Mesenteric fat pad (tissue), 1 donor: Measurements from ENCODE around the gene CSTPP1. TPM values are rescaled to one million over a fixed set of nuclear protein-coding genes. Genes with fewer than 3 reads are reported as not detected.

ENCODE experiments used
- DNase-seq: peaks from one replicate; pipeline ENCODE4 v3.0.0-alpha.2; 2020; ENCODE audit warnings: low spot score
- total RNA-seq: library from RNA; stranded (reverse); fragmentation: NEBNext Ultra II Directional; extraction: Animal tissue kit (Norgen Biotek cat#: 25700); gene quantifications from one replicate; pipeline ENCODE4 v1.2.1, GENCODE V29; 2021
- donor health status: DM: yes; HTN: yes; CAD: no.

Gene CSTPP1
- total RNA-seq, 1 donor from 2014 or later: 15.3 TPM

DNA sequence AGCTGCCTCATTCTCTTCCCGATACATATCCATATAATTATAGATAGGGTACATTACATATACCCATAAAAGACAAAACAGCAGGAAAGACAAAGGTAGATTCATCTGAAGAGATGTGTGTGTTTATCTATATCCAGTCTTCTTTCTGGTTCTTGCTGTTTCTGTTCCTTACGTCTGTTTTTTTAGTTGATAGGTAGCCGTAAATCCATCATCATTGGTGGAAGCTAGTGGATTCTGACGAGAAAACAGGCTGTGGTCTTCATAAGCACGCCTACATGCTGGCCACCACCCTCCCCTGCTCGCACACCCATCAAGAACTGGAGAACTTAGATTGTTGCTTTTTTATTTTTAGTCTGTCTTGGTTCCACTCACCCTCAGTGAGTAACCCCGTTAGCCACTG, 188.5 kb downstream of the CSTPP1 start:
- DNase-seq: no peak

GRCh38 chr11:47127213-47127612, 190.7 kb downstream of the CSTPP1 start:
- DNase-seq: no peak

DNA sequence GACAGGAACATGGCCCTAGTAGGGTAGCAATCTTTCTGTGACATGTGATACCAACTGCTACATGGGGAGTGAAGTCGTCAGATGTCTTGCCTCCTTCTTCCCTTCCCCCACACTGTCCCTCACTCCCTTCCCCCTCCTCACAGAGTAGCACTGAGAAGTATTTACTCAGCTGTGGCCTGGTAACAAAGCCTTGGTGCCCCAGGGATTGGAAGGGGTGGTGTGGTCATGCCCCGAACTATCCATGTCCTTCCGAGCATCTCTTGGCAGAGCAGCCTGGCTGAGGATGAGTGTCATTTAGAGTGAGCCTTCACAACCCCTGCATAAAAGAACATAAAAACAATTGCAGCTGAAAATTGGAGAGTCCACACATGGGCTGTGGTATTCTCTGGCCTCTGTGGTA, 194.0 kb downstream of the CSTPP1 start:
- no peak for DNase-seq

DNA sequence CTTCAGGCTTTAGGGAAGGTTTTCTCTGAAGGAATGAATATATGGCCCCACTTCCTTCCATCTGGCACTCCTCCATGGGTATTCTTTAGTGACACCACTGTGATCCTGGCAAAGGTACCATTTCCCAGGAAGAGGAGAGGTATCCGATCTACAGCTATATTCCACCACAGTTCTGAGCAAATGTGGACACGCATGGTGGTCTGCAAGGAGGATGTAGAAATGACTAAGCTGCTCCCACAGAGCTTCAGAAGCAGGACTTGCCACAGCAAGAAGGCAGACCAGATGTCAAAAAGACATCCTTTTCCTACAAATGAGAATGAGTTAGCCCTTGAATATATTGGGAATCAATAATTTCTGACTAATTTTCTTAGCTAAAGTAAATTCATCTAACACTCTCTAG, 194.6 kb downstream of the CSTPP1 start:
- no peak for DNase-seq

- no peak for DNase-seq
These were observed 195.9 kb downstream of the CSTPP1 start for GRCh38 chr11:47132490-47132889.

DNA sequence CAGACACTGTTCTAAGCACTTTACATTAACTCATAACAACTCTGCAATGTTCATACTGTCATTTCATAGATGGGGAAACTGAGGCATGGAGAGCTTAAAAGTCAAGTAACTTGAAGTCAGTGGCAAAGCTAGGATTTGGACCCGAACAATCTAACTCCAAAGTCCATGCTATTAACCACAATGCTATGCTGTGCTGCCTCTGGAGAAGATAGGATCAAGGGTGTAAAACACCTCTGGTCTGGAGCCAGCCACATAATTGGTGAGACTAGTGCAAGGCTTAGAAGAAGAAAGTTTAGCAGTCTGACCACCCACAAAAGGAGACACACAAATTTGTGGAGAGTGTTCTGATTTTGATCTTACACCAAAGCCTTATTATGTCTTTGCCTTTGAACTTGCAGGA, 196.4 kb downstream of the CSTPP1 start:
- DNase-seq: no peak

- no peak for DNase-seq
These were observed 199.8 kb downstream of the CSTPP1 start for GRCh38 chr11:47136327-47136726.

DNA sequence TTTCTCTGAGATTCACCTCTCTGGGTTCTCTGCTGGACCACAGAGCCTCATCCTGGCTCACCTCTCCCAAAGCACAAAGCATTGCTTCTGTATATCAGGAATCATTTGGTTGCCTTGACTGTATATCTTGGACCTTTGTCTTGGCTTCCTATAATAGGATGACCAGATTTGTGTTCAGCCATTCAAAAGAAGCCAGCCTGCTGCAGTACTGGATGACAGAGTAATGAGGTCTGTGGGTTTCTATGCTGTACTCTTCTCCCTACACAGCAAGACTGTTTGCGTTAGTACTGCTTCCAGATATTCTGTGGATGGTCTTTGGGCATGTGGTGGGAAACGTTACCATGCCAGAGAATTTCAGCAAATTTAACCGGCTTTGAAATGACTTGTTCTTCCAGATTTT, 200.4 kb downstream of the CSTPP1 start:
- DNase-seq: no peak

DNA sequence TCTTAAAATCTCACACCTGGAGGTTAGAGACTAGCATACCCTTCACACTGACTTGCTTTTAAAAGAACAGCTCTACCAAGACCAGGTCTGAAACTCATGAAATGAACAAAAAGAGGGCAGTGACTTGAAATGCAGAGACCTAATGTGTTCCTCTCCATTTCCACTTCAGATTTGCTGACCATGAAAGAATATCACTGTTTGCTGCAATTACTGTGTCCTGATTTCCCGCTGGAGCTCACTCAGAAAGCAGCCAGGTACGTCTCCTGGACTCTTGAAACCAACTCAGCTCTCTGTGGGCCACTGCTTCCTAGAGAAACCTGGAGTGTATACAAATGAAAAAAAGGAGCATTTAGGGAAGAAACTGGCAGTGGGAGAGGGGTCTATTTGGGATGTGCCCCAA, 200.9 kb downstream of the CSTPP1 start:
- DNase-seq: no peak

DNA sequence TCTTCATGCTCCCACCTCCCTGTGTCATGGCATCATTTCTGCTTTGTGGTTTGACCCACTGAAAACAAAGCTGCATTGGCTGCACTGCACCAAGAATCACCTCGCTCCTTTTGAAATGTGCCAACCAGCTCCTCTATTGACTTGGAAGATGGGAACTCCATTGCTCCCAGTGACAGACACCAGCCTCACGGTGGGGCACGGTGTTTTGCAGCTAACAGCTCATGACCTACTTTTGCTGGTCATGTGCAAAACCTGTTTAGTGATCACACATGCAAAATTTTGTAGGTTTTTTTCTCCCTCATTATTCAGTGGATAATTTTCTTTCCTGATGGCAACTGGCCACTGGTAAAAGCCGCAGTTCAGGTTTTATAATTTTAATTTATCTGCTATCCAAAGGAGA, 203.3 kb downstream of the CSTPP1 start:
- DNase-seq: no peak

DNA sequence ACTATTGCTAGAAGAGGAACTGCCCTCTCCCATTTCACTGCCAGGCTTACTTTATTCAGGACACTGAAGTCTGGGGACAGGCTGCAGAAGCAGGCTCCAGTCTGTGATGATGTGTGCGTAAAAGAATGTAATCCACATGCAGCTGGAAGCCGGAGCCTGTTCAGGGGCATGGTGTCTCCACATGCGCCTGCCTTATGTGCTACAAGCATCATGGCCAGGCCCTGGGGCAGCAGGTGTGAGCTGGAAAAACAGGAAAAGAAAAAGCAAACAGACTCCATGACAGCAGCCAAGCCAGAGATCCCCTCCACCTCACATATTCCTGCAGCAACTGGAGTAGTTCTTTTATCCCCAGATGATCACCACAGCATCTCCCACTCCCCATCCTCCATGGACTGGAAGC, 206.8 kb downstream of the CSTPP1 start:
- DNase-seq: no peak

DNA sequence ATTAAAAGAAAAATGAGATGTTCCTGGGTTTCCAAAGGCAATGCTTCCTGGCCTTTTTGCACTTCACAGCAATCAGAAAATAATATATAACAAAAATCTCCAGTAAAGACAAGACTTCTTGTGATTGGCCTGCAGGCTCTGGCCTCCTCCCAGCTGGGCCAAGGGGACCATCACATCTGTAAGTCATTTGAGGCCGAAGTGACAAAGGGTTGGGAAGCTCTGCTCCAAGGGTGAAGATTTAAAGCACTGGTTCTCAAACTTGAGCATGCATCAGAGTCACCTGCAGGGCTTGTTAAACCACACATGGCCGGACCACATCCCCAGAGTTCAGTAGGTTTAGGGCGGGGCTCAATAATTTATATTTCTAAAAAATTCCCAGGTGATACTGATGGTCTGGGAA, 208.0 kb downstream of the CSTPP1 start:
- DNase-seq: no peak

- no peak for DNase-seq
These were observed 210.7 kb downstream of the CSTPP1 start for GRCh38 chr11:47147250-47147649.

DNA sequence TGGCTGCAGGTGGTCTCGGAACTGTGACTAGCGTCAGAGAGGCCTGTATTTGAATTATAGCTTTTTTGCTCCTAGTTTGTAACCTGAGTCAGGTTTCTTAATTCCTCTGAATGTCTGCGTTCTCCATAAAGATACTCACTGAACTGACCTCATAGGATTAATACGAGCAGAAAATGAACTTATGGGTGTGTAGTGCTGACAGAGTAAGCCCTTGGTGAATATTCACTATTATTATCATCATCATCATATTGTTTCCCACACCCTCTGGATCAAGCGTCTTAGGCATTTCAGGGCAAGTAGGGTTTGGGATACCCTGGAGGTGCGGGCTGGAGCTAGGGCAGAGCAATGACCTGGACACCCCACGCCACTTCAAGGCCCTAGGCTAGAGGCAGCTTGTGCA, 211.1 kb downstream of the CSTPP1 start:
- DNase-seq: no peak

GRCh38 chr11:47148270-47148669, 211.7 kb downstream of the CSTPP1 start:
- DNase-seq: no peak

GRCh38 chr11:47148903-47149531, 212.5 kb downstream of the CSTPP1 start:
- DNase-seq: no peak

DNA sequence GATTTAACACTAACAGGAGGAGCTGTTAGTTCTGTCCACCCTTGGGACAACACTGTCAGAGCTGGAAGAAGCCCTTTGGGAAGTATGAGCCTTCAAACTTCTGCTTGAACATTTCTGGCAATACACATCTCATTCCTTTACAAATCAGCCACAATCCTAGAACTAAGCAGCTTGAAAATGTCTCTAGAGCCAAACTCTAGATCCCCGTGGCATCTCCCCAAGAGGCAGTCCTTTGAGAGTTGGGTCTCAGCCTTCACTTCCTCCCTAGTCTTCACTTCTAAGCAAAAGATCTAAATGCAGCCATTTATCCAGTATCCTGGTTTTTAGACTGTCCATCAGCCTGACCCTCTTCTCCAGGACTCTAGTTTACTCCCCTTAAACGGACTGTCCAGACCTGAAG, 213.2 kb downstream of the CSTPP1 start:
- DNase-seq: no peak

DNA sequence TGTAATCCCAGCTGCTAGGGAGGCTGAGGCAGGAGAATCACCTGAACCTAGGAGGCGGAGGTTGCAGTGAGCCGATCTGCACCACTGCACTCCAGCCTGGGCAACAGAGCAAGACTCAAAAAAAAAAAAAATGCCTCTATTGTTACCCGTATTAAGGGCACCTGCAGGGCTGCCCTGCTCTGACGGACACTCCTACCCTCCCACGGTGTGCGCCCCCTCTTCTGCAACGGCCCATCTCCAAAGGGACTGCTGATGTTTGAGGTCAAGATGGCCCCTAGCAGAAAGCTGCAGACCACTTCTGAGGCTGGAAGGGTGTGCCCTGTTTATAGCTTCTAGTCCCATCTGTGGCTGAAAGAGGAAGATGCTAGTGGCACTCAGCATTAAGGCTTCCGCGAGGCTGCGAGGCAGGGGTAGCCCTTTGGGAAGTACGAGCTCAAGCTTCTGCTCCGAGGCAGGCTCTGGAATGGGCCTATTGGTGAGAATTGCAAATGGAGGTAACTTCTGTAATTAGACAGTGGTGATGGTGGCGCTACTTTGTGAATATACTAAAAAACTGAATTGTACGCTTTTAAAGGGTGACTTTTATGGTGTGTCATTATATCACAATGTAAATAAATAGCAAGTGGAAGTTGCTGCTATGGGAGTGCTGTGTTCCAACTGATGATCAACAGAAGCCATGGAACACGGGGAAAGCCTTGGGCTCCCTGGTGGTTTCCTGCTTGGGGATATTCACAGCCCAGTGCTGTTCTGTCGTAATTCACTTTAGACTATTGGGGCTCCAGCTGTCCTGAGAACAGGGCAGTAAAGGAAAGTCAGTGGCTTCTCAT, 215.8 kb downstream of the CSTPP1 start:
- DNase-seq: no peak

GRCh38 chr11:47152953-47153950, 216.7 kb downstream of the CSTPP1 start:
- no peak for DNase-seq

- DNase-seq: no peak
These were observed 218.3 kb downstream of the CSTPP1 start for GRCh38 chr11:47154616-47155570.

DNA sequence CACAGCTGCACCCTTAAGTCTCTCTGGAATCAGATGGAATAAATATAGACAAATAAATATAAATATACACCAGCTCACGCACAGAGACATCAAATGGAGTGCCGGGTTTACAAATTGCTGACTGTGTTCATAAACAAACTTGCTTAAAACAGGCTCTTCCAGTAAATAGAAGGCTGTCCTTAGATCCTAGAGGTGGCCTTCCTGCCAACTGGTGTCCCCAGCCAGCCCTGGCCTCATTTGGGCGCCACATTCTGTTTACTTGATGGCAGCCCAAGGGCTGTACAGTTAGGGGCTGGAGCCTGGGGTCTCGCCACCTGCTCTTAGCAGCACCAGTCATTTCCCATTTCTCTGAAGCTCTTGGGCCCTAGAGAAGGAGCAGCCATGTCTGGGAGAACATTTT, 219.3 kb downstream of the CSTPP1 start:
- no peak for DNase-seq
